K562 (cell line): ENCODE data around the gene ZNF519.
"Not testable (repeated sequence)": the region's sequence is repeated elsewhere in the genome, so short reads cannot be mapped to it uniquely, and the experiment has no call there.

Experiments used
- FOXA1 ChIP-seq: fragments of 450-650 bp; IDR thresholded peaks from 2 replicates; pipeline ENCODE4 v1.6.1; 2016; ENCODE audit warnings: mild to moderate bottlenecking, borderline replicate concordance
- KHSRP ChIP-seq: fragments of 450-650 bp; IDR thresholded peaks from 2 replicates; pipeline ENCODE4 v1.6.1; 2017
- OTX1 ChIP-seq: fragments of 450-650 bp; formaldehyde crosslinking; IDR thresholded peaks from 2 replicates; pipeline ENCODE4 v1.4.0; 2022; ENCODE audit warnings: mild to moderate bottlenecking
- POLR2A ChIP-seq: fragments of 450-650 bp; conservative IDR thresholded peaks from 2 replicates; pipeline ENCODE4 v1.6.1; 2016
- POLR2AphosphoS5 ChIP-seq: IDR thresholded peaks from 2 replicates; pipeline ENCODE4 v1.6.1; 2011; ENCODE audit warnings: mild to moderate bottlenecking, low read depth, low read length, moderate library complexity; ENCODE audit not compliant: control insufficient read depth, insufficient read depth
- SMARCC2 ChIP-seq: fragments of 450-650 bp; IDR thresholded peaks from 2 replicates; pipeline ENCODE4 v1.6.1; 2017; ENCODE audit warnings: antibody characterized with exemption, moderate library complexity, mild to moderate bottlenecking, low read depth
- TCF7L2 ChIP-seq: fragments of 150-350 bp; IDR thresholded peaks from 2 replicates; pipeline ENCODE4 v1.6.1; 2016; ENCODE audit warnings: low read depth, mild to moderate bottlenecking, low read length, moderate library complexity
- ZNF274 ChIP-seq: IDR thresholded peaks from 2 replicates; pipeline ENCODE4 v1.6.1; 2011; ENCODE audit warnings: low read depth, mild to moderate bottlenecking, low read length, moderate library complexity, borderline replicate concordance
- ZNF280B ChIP-seq: fragments of 250-450 bp; sonication (Bioruptor Pico); IDR thresholded peaks from 2 replicates; pipeline ENCODE4 v1.5.1; 2021; ENCODE audit warnings: mild to moderate bottlenecking
- TF ChIP-seq, protein P1 (sequence below): sonication (generic); formaldehyde crosslinking; IDR thresholded peaks from 2 replicates; pipeline ENCODE4 v1.9.0; 2022; ENCODE audit warnings: mild to moderate bottlenecking, missing genetic modification reagents
- TF ChIP-seq, protein P2 (sequence below), 3 experiments: IDR thresholded peaks in 2 of 3; conservative IDR thresholded peaks in 1 of 3; 2 replicates each; pipeline ENCODE4 v1.5.1; 2011 to 2012; ENCODE audit warnings: low read length in 3 of 3, mild to moderate bottlenecking in 3 of 3, control low read depth in 2 of 3, improper control_type of control experiment in 1 of 3, inconsistent platforms in 1 of 3, low read depth in 1 of 3, mixed read lengths in 1 of 3, moderate library complexity in 1 of 3; ENCODE audit not compliant: insufficient read depth in 2 of 3

DNA sequence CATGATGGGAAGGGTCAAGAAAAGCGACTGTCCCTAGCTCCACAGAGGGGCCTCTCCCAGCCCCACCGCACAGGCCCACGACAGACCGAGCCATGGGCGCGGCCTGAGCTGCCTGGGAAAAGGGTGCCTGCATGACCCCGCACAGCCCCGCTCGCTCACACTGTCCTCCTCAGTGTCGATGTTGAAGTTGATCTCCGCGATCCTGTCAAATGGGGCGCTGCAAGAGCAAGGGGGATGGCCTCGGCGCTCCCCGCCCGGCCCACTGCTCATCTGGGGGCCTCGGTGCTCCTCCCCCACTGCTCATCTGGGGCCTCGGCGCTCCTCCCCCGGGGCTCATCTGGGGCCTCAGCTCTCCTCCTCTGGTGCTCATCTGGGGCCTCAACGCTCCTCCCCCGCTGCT is 14.5 kb upstream of the ZNF519 start:
- not testable (repeated sequence) for TF ChIP-seq TCF7L2; KHSRP; ZNF274; POLR2AphosphoS5; ZNF280B; FOXA1; POLR2A; SMARCC2; OTX1 (CRISPR knock-in tag)
- TF ChIP-seq, protein P1, sequence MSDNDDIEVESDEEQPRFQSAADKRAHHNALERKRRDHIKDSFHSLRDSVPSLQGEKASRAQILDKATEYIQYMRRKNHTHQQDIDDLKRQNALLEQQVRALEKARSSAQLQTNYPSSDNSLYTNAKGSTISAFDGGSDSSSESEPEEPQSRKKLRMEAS, result not testable (repeated sequence)
- TF ChIP-seq, protein P2, sequence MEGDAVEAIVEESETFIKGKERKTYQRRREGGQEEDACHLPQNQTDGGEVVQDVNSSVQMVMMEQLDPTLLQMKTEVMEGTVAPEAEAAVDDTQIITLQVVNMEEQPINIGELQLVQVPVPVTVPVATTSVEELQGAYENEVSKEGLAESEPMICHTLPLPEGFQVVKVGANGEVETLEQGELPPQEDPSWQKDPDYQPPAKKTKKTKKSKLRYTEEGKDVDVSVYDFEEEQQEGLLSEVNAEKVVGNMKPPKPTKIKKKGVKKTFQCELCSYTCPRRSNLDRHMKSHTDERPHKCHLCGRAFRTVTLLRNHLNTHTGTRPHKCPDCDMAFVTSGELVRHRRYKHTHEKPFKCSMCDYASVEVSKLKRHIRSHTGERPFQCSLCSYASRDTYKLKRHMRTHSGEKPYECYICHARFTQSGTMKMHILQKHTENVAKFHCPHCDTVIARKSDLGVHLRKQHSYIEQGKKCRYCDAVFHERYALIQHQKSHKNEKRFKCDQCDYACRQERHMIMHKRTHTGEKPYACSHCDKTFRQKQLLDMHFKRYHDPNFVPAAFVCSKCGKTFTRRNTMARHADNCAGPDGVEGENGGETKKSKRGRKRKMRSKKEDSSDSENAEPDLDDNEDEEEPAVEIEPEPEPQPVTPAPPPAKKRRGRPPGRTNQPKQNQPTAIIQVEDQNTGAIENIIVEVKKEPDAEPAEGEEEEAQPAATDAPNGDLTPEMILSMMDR (IDR thresholded peaks at IDR 0.05 in 2 of 3, conservative IDR thresholded peaks at IDR 0.05 in 1 of 3; ENCODE audit: insufficient read depth in 2 of 3, low read depth in 1 of 3, low read length in 3 of 3), result not testable (repeated sequence)
